Stomach (tissue), 9 donors: Measurements from ENCODE around the gene SZT2. TPM values are rescaled to one million over a fixed set of nuclear protein-coding genes. Genes with fewer than 3 reads are reported as not detected.
A peak's percentile ranks its signal among the peaks of the same experiment; 100 is the strongest.

Source experiments
- DNase-seq, 2 donors: peaks; one replicate each; pipeline versions ENCODE4 v3.0.0 to v3.0.0-alpha.2; 2013 to 2019
- H3K27ac ChIP-seq, 5 donors: fragments of 200-600 bp in 4 of 5; sonication (generic) in 4 of 5; one replicate each; pipeline ENCODE4 v1.5.1; 2013 to 2019; ENCODE audit warnings: mild to moderate bottlenecking in 1 of 5, moderate library complexity in 1 of 5
- H3K27me3 ChIP-seq, 3 donors: fragments of 200-600 bp; sonication (generic); one replicate each; pipeline ENCODE4 v1.5.1; 2017 to 2019; ENCODE audit warnings: mixed run types in 1 of 3
- H3K36me3 ChIP-seq, 4 donors: fragments of 200-600 bp; sonication (generic); 1 replicate in 3 of 4; 2 replicates in 1 of 4; pipeline ENCODE4 v1.5.1; 2016 to 2019
- H3K4me1 ChIP-seq, 4 donors: fragments of 200-600 bp; sonication (generic); one replicate each; pipeline ENCODE4 v1.5.1; 2016 to 2019
- H3K4me3 ChIP-seq, 4 donors: fragments of 200-600 bp; sonication (generic) in 3 of 4; one replicate each; pipeline ENCODE4 v1.5.1; 2016 to 2019; ENCODE audit warnings: mild to moderate bottlenecking in 1 of 4
- H3K9me3 ChIP-seq, 4 donors: fragments of 200-600 bp; sonication (generic); one replicate each; pipeline ENCODE4 v1.5.1; 2016 to 2019
- CTCF ChIP-seq, 7 experiments: fragments of 450-650 bp in 4 of 7; fragments of 200-600 bp in 3 of 7; sonication (generic) in 3 of 7; IDR thresholded peaks; one replicate each; pipeline ENCODE4 v1.5.1; 2016 to 2019; ENCODE audit warnings: antibody characterized with exemption in 7 of 7, control low read depth in 2 of 7, mild to moderate bottlenecking in 1 of 7
- EP300 ChIP-seq: sonication (generic); formaldehyde crosslinking; IDR thresholded peaks from one replicate; pipeline ENCODE4 v1.6.1; 2017; ENCODE audit warnings: antibody characterized with exemption
- POLR2A ChIP-seq, 4 donors: fragments of 450-650 bp; IDR thresholded peaks; one replicate each; pipeline ENCODE4 v1.6.1; 2016; ENCODE audit warnings: antibody characterized with exemption in 4 of 4, control low read depth in 2 of 4, mild to moderate bottlenecking in 1 of 4, moderate library complexity in 1 of 4
- POLR2AphosphoS5 ChIP-seq, 3 donors: sonication (generic); formaldehyde crosslinking; IDR thresholded peaks; one replicate each; pipeline ENCODE4 v1.6.1; 2016; ENCODE audit warnings: antibody characterized with exemption in 3 of 3
- WGBS, 5 donors: extraction: QIAGEN DNeasy Blood & Tissue Kit in 3 of 5; methylation state at CpG; one replicate each; pipeline versions ENCODE4 v1.1.5 to v1.1.7; 2013 to 2018; 5-methylcytosine and 5-hydroxymethylcytosine counted together
- intact Hi-C: fragments of 100-400 bp; cut with DNase I; formaldehyde crosslinking; loops from one replicate; pipeline ENCODE4 v1.15.1; 2023; ENCODE audit warnings: low total_unique reads
- polyA plus RNA-seq, 3 donors: library from polyadenylated mRNA; stranded (reverse); fragments of 200-250 nt; gene quantifications; one replicate each; pipeline ENCODE4 v1.2.3, GENCODE V29; 2013
- total RNA-seq, 5 donors: library from RNA; depleted of rRNA; stranded (reverse); fragments of >200 nt; gene quantifications; one replicate each; pipeline versions ENCODE4 v1.1.0 to v1.2.3, GENCODE V29; 2014 to 2016
- donor health status: healthy with polysubstance abuse.
- donor health status: Bipolar disorder and iron deficiency.
- donor health status: healthy.

The SZT2 gene
- total and polyA plus RNA-seq, 8 donors, result 4.9 to 69.3 (median 52.9) TPM

- DNase-seq, result no peak
- intact Hi-C loops, result no loop called here
- no peak for TF ChIP-seq EP300
- TF ChIP-seq CTCF (IDR thresholded peaks at IDR 0.05), result no peak
- TF ChIP-seq POLR2A (IDR thresholded peaks at IDR 0.05), result no peak
- TF ChIP-seq POLR2AphosphoS5 (IDR thresholded peaks at IDR 0.05), result no peak
- Histone ChIP-seq H3K36me3 (peaks cover 90 to 100% (median 99%) of the 10 kb centered on the region in 4 donors), H3K27me3 (no peaks in the 10 kb centered on the region), H3K9me3 (no peaks in the 10 kb centered on the region), H3K4me1 (peaks cover 0 to 3% (median 0%) of the 10 kb centered on the region in 4 donors), H3K27ac (no peak overlapping the region), H3K4me3 (no peak overlapping the region)
- 78 to 88% (median 81%) methylated on average over 4 of the region's 4 CpGs for WGBS, 5 donors
Measured at GRCh38 chr1:43425045-43425444, 35.3 kb downstream of the SZT2 start.

GRCh38 chr1:43426221-43426620, 36.5 kb downstream of the SZT2 start:
- no peak for TF ChIP-seq EP300
- TF ChIP-seq CTCF (IDR thresholded peaks at IDR 0.05), result no peak
- TF ChIP-seq POLR2A (IDR thresholded peaks at IDR 0.05), result no peak
- no peak for TF ChIP-seq POLR2AphosphoS5 (IDR thresholded peaks at IDR 0.05)
- no peak for DNase-seq
- Histone ChIP-seq H3K36me3 (peaks cover 90 to 100% (median 99%) of the 10 kb centered on the region in 4 donors), H3K4me1 (peaks cover 0 to 3% (median 0%) of the 10 kb centered on the region in 4 donors), H3K4me3 (no peak overlapping the region), H3K9me3 (no peaks in the 10 kb centered on the region), H3K27ac (no peak overlapping the region), H3K27me3 (no peaks in the 10 kb centered on the region)
- WGBS, 5 donors, result 84 to 94% (median 87%) methylated on average over 11 of the region's 11 CpGs
- intact Hi-C loops, result no loop called here

- peaks cover 0 to 3% (median 0%) of the 10 kb centered on the region in 4 donors for H3K4me1 ChIP-seq
- no peaks in the 10 kb centered on the region for H3K9me3 ChIP-seq
- H3K4me3 ChIP-seq, result no peak overlapping the region
- 60 to 79% (median 63%) methylated on average over 12 to 14 of the region's 14 CpGs for WGBS, 5 donors
- H3K36me3 ChIP-seq, result peaks cover 90 to 100% (median 99%) of the 10 kb centered on the region in 4 donors
- TF ChIP-seq POLR2A (IDR thresholded peaks at IDR 0.05), result no peak
- no peak for TF ChIP-seq CTCF (IDR thresholded peaks at IDR 0.05)
- no peak for TF ChIP-seq POLR2AphosphoS5 (IDR thresholded peaks at IDR 0.05)
- no peak for TF ChIP-seq EP300
- intact Hi-C loops, result no loop called here
- H3K27me3 ChIP-seq, result no peaks in the 10 kb centered on the region
- DNase-seq, result peak; percentile 63 to 80
- no peak overlapping the region for H3K27ac ChIP-seq
Measured at GRCh38 chr1:43427524-43427923, 37.8 kb downstream of the SZT2 start.

- Histone ChIP-seq H3K27me3 (no peaks in the 10 kb centered on the region), H3K9me3 (no peaks in the 10 kb centered on the region), H3K4me1 (peaks cover 0 to 3% (median 0%) of the 10 kb centered on the region in 4 donors), H3K27ac (no peak overlapping the region), H3K36me3 (peaks cover 91 to 100% (median 99%) of the 10 kb centered on the region in 4 donors), H3K4me3 (no peak overlapping the region)
- TF ChIP-seq POLR2A (IDR thresholded peaks at IDR 0.05), result no peak
- no peak for TF ChIP-seq POLR2AphosphoS5 (IDR thresholded peaks at IDR 0.05)
- no peak for TF ChIP-seq CTCF (IDR thresholded peaks at IDR 0.05)
- TF ChIP-seq EP300, result no peak
- 89 to 92% (median 89%) methylated on average over 7 to 9 of the region's 9 CpGs for WGBS, 5 donors
- intact Hi-C loops, result no loop called here
- DNase-seq, result no peak
Measured at GRCh38 chr1:43427941-43428340, 38.2 kb downstream of the SZT2 start.
